IMR-90 (cell line): ENCODE measurements around the gene PRDM1.

Experiments
- CTCF ChIP-seq: conservative IDR thresholded peaks from 2 replicates; pipeline ENCODE4 v1.5.1; 2012; ENCODE audit warnings: mild to moderate bottlenecking, low read depth, low read length, improper control_type of control experiment
- ELK1 ChIP-seq: fragments of 150-350 bp; IDR thresholded peaks from 2 replicates; pipeline ENCODE4 v1.6.1; 2016; ENCODE audit warnings: low read depth, mild to moderate bottlenecking, low read length, moderate library complexity, borderline replicate concordance
- MAZ ChIP-seq: IDR thresholded peaks from 2 replicates; pipeline ENCODE4 v1.6.1; 2012; ENCODE audit warnings: low read depth, mild to moderate bottlenecking, low read length, improper control_type of control experiment, moderate library complexity, borderline replicate concordance
- MXI1 ChIP-seq: IDR thresholded peaks from 2 replicates; pipeline ENCODE4 v1.6.1; 2012; ENCODE audit warnings: low read depth, mild to moderate bottlenecking, low read length, moderate library complexity, borderline replicate concordance

- TF ChIP-seq CTCF (no peak), MAZ (no peak), MXI1 (no peak), ELK1 (no peak)
Measured at GRCh38 chr6:106119546-106119945, 33.4 kb downstream of the PRDM1 start.
